AG09319 (cell line): ENCODE measurements around the gene OR52B6.
"Not testable (repeated sequence)": the region's sequence is repeated elsewhere in the genome, so short reads cannot be mapped to it uniquely, and the experiment has no call there.

Source experiments
- DNase-seq: peaks from one replicate; pipeline ENCODE4 v3.0.0-alpha.2; 2010; ENCODE audit warnings: low read depth; ENCODE audit errors: extremely low read depth
- TF ChIP-seq, protein P1 (sequence below): IDR thresholded peaks from 2 replicates; pipeline ENCODE4 v1.5.1; 2011; ENCODE audit warnings: low read depth, mild to moderate bottlenecking, inconsistent platforms, low read length, moderate library complexity

Gene OR52B6

DNA sequence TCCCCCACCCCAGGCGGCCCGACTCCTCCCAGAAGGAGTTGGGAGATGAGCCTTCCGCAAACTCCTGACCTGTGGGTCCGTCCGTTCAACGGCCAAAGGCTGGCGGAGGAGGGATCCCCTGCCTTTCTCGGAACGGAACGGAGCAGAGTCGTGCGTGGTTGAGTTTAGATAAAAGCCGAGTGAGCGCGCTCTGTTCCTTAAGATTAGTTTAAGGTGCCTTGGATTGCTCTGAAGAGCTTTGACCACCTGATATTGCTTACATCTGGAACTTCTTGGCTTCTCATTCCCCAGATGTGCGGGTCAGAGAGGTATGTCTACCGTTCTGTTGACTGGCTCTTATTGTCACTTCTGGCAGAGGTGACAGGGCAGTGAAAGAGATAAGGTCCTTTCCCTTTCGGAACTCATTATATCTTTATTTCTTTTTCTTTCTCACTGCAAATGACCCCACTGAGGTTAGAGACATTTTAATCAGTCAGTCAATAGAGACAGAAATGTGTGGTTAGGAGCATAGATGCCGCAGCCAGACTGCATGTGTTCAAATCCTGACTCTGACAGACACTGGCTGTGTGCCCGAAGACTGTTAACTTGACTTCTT, 16.0 kb downstream of the OR52B6 start, which contains the start of gene TRIM6:
Gene TRIM6 (plus strand): TSS at position 31 of the 595 bp plus-strand sequence. CDS start 261 bp downstream, at position 292.
- TF ChIP-seq, protein P1, sequence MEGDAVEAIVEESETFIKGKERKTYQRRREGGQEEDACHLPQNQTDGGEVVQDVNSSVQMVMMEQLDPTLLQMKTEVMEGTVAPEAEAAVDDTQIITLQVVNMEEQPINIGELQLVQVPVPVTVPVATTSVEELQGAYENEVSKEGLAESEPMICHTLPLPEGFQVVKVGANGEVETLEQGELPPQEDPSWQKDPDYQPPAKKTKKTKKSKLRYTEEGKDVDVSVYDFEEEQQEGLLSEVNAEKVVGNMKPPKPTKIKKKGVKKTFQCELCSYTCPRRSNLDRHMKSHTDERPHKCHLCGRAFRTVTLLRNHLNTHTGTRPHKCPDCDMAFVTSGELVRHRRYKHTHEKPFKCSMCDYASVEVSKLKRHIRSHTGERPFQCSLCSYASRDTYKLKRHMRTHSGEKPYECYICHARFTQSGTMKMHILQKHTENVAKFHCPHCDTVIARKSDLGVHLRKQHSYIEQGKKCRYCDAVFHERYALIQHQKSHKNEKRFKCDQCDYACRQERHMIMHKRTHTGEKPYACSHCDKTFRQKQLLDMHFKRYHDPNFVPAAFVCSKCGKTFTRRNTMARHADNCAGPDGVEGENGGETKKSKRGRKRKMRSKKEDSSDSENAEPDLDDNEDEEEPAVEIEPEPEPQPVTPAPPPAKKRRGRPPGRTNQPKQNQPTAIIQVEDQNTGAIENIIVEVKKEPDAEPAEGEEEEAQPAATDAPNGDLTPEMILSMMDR, result no peak
- DNase-seq, result no peak

- no peak for DNase-seq
- TF ChIP-seq, protein P1, result no peak
These were observed 17.3 kb downstream of the OR52B6 start for GRCh38 chr11:5597953-5598352.

- TF ChIP-seq, protein P1, result peak; percentile 69
- DNase-seq, result no peak
These were observed 19.7 kb downstream of the OR52B6 start for GRCh38 chr11:5600374-5600851.

DNA sequence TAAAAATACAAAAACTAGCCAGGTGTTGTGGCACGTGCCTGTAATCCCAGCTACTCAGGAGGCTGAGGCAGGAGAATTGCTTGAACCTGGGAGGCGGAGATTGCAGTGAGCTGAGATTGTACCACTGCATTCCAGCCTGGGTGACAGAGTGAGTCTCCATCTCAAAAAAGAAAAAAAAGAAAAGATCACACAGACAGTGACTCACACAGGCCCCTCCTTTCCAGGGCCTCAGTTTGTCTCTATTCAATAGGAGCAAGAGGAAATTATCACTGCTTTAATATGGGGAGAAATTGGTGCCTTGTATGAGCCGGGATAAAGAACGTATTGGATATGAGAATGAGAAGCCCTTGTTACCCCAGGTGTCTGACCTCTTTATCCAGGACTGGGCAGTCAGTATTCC, 22.1 kb downstream of the OR52B6 start:
- DNase-seq, result not testable (repeated sequence)

- TF ChIP-seq, protein P1, result no peak
- no peak for DNase-seq
These were observed 22.6 kb downstream of the OR52B6 start for GRCh38 chr11:5603326-5603725.

- no peak for DNase-seq
- TF ChIP-seq, protein P1, result no peak
These were observed 24.2 kb downstream of the OR52B6 start for GRCh38 chr11:5604896-5605295.

DNA sequence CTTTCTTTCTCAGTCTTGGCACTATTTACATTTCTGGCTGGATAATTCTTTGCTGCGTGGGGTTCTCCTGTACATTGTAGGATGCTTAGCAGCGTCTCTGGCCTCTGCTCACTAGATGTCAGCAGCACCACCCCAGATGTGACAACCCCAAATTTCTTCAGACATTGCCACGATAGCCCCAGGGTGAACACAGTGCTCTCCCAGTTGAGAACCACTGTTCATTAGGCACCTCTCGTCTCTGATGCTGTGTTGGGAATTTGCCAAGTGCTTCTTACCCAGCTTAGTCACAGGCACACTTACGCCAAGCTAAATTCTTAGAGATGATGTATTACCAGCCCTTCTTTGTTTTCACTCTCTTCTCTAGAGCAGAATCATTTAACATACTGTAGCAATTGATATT, 25.2 kb downstream of the OR52B6 start:
- no peak for DNase-seq
- TF ChIP-seq, protein P1, result no peak; the same call in 1 of the 2 replicates

GRCh38 chr11:5608808-5609207, 28.1 kb downstream of the OR52B6 start:
- no peak for DNase-seq
- TF ChIP-seq, protein P1, result no peak
